Measurements from ENCODE around the gene CFTR.

DNA sequence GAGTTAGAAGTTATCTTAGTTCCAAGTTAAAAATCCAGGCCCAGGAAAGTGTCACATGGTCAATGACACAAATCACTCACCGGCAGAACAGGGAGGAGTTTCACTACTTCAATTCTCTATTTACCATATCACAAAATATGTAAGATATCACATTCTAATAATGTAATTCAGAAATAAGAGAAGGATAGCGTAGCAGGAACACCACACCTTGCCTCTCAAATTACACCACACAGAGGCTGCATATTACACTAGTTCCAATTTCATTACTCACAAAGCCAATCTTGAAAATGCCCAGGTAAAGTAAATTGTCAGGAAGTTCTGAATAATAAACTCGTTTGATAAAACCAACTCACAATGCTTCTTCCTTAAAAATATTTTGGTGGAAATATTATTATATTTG, 224.2 kb downstream of the CFTR start:
- TF ChIP-seq EZH2 (IDR thresholded peaks at IDR 0.05; ENCODE audit: low read depth): no peak
- TF ChIP-seq, protein P1, sequence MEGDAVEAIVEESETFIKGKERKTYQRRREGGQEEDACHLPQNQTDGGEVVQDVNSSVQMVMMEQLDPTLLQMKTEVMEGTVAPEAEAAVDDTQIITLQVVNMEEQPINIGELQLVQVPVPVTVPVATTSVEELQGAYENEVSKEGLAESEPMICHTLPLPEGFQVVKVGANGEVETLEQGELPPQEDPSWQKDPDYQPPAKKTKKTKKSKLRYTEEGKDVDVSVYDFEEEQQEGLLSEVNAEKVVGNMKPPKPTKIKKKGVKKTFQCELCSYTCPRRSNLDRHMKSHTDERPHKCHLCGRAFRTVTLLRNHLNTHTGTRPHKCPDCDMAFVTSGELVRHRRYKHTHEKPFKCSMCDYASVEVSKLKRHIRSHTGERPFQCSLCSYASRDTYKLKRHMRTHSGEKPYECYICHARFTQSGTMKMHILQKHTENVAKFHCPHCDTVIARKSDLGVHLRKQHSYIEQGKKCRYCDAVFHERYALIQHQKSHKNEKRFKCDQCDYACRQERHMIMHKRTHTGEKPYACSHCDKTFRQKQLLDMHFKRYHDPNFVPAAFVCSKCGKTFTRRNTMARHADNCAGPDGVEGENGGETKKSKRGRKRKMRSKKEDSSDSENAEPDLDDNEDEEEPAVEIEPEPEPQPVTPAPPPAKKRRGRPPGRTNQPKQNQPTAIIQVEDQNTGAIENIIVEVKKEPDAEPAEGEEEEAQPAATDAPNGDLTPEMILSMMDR (conservative IDR thresholded peaks at IDR 0.05): no peak

Data from PC-9 (cell line).